ENCODE results near the gene LUC7L.
"Not testable (repeated sequence)": the region's sequence is repeated elsewhere in the genome, so short reads cannot be mapped to it uniquely, and the experiment has no call there.

LUC7L gene

DNA sequence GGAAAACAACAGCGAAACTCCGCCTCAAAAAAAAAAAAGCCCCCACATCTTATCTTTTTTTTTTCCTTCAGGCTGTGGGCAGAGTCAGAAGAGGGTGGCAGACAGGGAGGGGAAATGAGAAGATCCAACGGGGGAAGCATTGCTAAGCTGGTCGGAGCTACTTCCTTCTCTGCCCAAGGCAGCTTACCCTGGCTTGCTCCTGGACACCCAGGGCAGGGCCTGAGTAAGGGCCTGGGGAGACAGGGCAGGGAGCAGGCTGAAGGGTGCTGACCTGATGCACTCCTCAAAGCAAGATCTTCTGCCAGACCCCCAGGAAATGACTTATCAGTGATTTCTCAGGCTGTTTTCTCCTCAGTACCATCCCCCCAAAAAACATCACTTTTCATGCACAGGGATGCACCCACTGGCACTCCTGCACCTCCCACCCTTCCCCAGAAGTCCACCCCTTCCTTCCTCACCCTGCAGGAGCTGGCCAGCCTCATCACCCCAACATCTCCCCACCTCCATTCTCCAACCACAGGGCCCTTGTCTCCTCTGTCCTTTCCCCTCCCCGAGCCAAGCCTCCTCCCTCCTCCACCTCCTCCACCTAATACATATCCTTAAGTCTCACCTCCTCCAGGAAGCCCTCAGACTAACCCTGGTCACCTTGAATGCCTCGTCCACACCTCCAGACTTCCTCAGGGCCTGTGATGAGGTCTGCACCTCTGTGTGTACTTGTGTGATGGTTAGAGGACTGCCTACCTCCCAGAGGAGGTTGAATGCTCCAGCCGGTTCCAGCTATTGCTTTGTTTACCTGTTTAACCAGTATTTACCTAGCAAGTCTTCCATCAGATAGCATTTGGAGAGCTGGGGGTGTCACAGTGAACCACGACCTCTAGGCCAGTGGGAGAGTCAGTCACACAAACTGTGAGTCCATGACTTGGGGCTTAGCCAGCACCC is 54.0 kb downstream of the LUC7L start:
- Histone ChIP-seq H4K20me1 (ENCODE audit: insufficient read depth, low read length) (no peaks in the 10 kb centered on the region), H3K9me3 (ENCODE audit: low read length) (no peaks in the 10 kb centered on the region), H3K4me3 (ENCODE audit: low read depth, low read length, poor library complexity, severe bottlenecking) (no peak overlapping the region), H3K9me2 (ENCODE audit: low read depth, low read length) (no peaks in the 10 kb centered on the region), H3K27ac (ENCODE audit: low read depth, low read length, poor library complexity, severe bottlenecking) (no peak overlapping the region), H3K27me3 (ENCODE audit: insufficient read depth, low read length) (no peaks in the 10 kb centered on the region), H3K9ac (ENCODE audit: low read length) (no peak overlapping the region), H3K4me1 (ENCODE audit: insufficient read depth, low read length, severe bottlenecking) (no peaks in the 10 kb centered on the region), H3K36me3 (ENCODE audit: insufficient read depth, low read length) (no peaks in the 10 kb centered on the region), H3K79me2 (ENCODE audit: insufficient read depth, low read length) (no peaks in the 10 kb centered on the region), H3F3A (ENCODE audit: insufficient read depth, low read length) (no peaks in the 10 kb centered on the region), H2AFZ (ENCODE audit: low read length) (no peak overlapping the region), H3K4me2 (ENCODE audit: low read length) (no peak overlapping the region)
- TF ChIP-seq EZH2 (IDR thresholded peaks at IDR 0.05; ENCODE audit: borderline replicate concordance, low read length), result no peak
- TF ChIP-seq, protein P1, sequence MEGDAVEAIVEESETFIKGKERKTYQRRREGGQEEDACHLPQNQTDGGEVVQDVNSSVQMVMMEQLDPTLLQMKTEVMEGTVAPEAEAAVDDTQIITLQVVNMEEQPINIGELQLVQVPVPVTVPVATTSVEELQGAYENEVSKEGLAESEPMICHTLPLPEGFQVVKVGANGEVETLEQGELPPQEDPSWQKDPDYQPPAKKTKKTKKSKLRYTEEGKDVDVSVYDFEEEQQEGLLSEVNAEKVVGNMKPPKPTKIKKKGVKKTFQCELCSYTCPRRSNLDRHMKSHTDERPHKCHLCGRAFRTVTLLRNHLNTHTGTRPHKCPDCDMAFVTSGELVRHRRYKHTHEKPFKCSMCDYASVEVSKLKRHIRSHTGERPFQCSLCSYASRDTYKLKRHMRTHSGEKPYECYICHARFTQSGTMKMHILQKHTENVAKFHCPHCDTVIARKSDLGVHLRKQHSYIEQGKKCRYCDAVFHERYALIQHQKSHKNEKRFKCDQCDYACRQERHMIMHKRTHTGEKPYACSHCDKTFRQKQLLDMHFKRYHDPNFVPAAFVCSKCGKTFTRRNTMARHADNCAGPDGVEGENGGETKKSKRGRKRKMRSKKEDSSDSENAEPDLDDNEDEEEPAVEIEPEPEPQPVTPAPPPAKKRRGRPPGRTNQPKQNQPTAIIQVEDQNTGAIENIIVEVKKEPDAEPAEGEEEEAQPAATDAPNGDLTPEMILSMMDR (IDR thresholded peaks at IDR 0.05; ENCODE audit: low read length), result no peak

DNA sequence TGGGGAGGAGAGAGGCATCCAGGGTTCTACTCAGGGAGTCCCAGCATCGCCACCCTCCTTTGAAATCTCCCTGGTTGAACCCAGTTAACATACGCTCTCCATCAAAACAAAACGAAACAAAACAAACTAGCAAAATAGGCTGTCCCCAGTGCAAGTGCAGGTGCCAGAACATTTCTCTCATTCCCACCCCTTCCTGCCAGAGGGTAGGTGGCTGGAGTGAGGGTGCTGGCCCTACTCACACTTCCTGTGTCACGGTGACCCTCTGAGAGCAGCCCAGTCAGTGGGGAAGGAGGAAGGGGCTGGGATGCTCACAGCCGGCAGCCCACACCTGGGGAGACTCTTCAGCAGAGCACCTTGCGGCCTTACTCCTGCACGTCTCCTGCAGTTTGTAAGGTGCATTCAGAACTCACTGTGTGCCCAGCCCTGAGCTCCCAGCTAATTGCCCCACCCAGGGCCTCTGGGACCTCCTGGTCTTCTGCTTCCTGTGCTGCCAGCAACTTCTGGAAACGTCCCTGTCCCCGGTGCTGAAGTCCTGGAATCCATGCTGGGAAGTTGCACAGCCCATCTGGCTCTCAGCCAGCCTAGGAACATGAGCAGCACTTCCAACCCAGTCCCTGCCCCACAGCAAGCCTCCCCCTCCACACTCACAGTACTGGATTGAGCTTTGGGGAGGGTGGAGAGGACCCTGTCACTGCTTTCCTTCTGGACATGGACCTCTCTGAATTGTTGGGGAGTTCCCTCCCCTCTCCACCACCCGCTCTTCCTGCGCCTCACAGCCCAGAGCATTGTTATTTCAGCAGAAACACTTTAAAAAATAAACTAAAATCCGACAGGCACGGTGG is 55.1 kb downstream of the LUC7L start:
- H3K4me1 ChIP-seq (ENCODE audit: insufficient read depth, low read length, severe bottlenecking); H3F3A ChIP-seq (ENCODE audit: insufficient read depth, low read length); H3K36me3 ChIP-seq (ENCODE audit: insufficient read depth, low read length); H2AFZ ChIP-seq (ENCODE audit: low read length); H3K79me2 ChIP-seq (ENCODE audit: insufficient read depth, low read length); H3K27me3 ChIP-seq (ENCODE audit: insufficient read depth, low read length); H3K9ac ChIP-seq (ENCODE audit: low read length); H3K4me2 ChIP-seq (ENCODE audit: low read length); H3K27ac ChIP-seq (ENCODE audit: low read depth, low read length, poor library complexity, severe bottlenecking); H3K9me3 ChIP-seq (ENCODE audit: low read length); H4K20me1 ChIP-seq (ENCODE audit: insufficient read depth, low read length); H3K9me2 ChIP-seq (ENCODE audit: low read depth, low read length); H3K4me3 ChIP-seq (ENCODE audit: low read depth, low read length, poor library complexity, severe bottlenecking): not testable (repeated sequence)

DNA sequence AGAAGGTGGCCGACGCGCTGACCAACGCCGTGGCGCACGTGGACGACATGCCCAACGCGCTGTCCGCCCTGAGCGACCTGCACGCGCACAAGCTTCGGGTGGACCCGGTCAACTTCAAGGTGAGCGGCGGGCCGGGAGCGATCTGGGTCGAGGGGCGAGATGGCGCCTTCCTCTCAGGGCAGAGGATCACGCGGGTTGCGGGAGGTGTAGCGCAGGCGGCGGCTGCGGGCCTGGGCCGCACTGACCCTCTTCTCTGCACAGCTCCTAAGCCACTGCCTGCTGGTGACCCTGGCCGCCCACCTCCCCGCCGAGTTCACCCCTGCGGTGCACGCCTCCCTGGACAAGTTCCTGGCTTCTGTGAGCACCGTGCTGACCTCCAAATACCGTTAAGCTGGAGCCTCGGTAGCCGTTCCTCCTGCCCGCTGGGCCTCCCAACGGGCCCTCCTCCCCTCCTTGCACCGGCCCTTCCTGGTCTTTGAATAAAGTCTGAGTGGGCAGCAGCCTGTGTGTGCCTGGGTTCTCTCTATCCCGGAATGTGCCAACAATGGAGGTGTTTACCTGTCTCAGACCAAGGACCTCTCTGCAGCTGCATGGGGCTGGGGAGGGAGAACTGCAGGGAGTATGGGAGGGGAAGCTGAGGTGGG is 55.9 kb downstream of the LUC7L start:
- H2AFZ ChIP-seq (ENCODE audit: low read length); H3K27me3 ChIP-seq (ENCODE audit: insufficient read depth, low read length); H3K36me3 ChIP-seq (ENCODE audit: insufficient read depth, low read length); H3K4me1 ChIP-seq (ENCODE audit: insufficient read depth, low read length, severe bottlenecking); H3K9me2 ChIP-seq (ENCODE audit: low read depth, low read length); H3K27ac ChIP-seq (ENCODE audit: low read depth, low read length, poor library complexity, severe bottlenecking); H3K9me3 ChIP-seq (ENCODE audit: low read length); H3K4me3 ChIP-seq (ENCODE audit: low read depth, low read length, poor library complexity, severe bottlenecking); H3F3A ChIP-seq (ENCODE audit: insufficient read depth, low read length); H3K4me2 ChIP-seq (ENCODE audit: low read length); H3K79me2 ChIP-seq (ENCODE audit: insufficient read depth, low read length); H3K9ac ChIP-seq (ENCODE audit: low read length); H4K20me1 ChIP-seq (ENCODE audit: insufficient read depth, low read length): not testable (repeated sequence)

DNA sequence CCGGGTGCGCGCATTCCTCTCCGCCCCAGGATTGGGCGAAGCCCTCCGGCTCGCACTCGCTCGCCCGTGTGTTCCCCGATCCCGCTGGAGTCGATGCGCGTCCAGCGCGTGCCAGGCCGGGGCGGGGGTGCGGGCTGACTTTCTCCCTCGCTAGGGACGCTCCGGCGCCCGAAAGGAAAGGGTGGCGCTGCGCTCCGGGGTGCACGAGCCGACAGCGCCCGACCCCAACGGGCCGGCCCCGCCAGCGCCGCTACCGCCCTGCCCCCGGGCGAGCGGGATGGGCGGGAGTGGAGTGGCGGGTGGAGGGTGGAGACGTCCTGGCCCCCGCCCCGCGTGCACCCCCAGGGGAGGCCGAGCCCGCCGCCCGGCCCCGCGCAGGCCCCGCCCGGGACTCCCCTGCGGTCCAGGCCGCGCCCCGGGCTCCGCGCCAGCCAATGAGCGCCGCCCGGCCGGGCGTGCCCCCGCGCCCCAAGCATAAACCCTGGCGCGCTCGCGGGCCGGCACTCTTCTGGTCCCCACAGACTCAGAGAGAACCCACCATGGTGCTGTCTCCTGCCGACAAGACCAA is 56.8 kb downstream of the LUC7L start, which contains the start of gene HBA2:
TSS of gene HBA2 (plus strand) at position 503 of the 568 bp plus-strand sequence. CDS start at position 540, 37 bp downstream.
- H3K9me2 ChIP-seq (ENCODE audit: low read depth, low read length); H3K4me1 ChIP-seq (ENCODE audit: insufficient read depth, low read length, severe bottlenecking); H3F3A ChIP-seq (ENCODE audit: insufficient read depth, low read length); H3K36me3 ChIP-seq (ENCODE audit: insufficient read depth, low read length); H3K9ac ChIP-seq (ENCODE audit: low read length); H3K4me2 ChIP-seq (ENCODE audit: low read length); H3K27me3 ChIP-seq (ENCODE audit: insufficient read depth, low read length); H3K9me3 ChIP-seq (ENCODE audit: low read length); H4K20me1 ChIP-seq (ENCODE audit: insufficient read depth, low read length); H3K4me3 ChIP-seq (ENCODE audit: low read depth, low read length, poor library complexity, severe bottlenecking); H3K79me2 ChIP-seq (ENCODE audit: insufficient read depth, low read length); H3K27ac ChIP-seq (ENCODE audit: low read depth, low read length, poor library complexity, severe bottlenecking); H2AFZ ChIP-seq (ENCODE audit: low read length): not testable (repeated sequence)

Measured in OCI-LY1 (cell line).